ENCODE results near the gene VDR.

GRCh38 chr12:47819138-47819895 is 85.5 kb downstream of the VDR start:
- TF ChIP-seq CTCF (IDR thresholded peaks at IDR 0.05) (peak in 2 of 6 experiments; percentile 8 to 25), POLR2A (IDR thresholded peaks at IDR 0.05) (no peak)

Measured in adrenal gland (tissue), 5 donors.